NCI-H146 treated with DMSO at 0.1 percent for 48 hours (cell line): ENCODE measurements around the gene TMEM238.

Experiments
- DNase-seq: peaks from one replicate; lab custom pipeline; 2025; ENCODE audit not compliant: unreplicated experiment; lab: John Stamatoyannopoulos, UW

The TMEM238 gene

DNA sequence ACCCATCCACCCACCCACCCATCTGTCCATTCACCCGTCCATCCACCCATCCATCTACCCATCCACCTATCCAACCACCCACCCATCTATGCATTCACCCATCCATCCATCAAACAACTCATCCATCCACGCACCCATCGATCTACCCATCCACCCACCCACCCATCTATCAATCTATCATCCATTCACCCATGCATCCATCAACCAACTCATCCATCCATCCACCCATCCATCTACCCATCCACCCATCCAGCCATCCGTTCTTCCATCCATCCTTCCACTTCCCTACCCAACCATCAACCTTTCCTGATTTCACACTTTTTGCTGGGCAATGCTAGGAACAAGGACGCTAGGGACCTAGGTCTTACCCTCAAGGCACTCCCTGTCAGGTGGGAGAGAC is 2.1 kb downstream of the TMEM238 start:
- no peak for DNase-seq

- no peak for DNase-seq
Measured at GRCh38 chr19:55379174-55379573, 4.9 kb downstream of the TMEM238 start.

DNA sequence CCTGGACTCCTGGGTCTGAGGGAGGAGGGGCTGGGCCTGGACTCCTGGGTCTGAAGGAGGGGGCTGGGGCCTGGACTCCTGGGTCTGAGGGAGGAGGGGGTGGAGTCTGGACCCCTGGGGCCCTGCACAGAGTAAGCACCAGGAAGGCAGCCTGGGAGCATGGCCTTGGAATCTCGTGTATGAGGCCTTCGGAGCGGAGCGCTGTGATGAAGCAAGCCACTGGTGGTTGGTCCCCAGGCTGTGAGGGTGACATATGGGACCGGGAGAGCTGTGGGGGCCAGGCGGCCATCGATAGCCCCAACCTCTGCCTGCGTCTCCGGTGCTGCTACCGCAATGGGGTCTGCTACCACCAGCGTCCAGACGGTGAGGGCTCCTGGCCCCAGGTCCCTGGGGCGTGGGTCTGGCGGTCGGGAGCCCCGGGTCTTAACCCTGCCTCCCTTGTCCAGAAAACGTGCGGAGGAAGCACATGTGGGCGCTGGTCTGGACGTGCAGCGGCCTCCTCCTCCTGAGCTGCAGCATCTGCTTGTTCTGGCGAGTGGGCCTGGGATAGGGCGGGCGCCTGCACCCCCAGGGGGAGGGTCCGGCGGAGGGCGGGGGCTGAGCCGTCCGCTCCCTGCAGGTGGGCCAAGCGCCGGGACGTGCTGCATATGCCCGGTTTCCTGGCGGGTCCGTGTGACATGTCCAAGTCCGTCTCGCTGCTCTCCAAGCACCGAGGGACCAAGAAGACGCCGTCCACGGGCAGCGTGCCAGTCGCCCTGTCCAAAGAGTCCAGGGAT is 6.5 kb downstream of the TMEM238 start:
- DNase-seq = no peak

DNA sequence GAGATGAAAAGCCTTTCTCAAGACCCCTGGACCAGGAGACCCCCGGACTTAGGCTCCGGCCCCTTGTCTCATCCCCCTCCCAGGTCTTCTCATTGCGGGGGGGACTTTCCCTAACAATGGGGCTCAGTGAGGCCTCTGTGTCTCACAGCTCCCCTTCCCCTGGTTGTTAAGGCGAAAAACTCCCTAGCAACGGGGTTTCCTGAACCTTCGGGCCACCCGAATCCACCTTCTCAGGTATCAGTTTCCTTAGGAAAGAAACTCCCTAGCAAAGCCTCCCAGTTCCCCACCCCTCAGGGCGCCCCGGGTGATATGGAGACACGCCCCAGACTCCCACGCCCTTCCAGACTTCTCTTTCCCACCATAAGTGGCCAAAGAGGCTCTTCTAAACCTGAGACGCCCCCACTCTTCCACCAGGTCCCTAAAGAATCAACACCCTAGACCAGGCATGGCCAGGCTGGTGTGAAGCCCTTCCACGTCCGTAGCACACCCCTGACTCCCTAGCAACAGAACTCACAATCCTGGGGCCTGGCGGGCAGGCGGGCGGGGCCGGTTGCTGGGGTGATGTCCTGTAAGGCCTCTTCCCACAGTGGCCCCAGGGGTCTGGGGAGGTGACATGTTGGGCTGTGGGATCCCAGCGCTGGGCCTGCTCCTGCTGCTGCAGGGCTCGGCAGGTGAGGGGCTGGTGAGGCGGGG is 7.7 kb downstream of the TMEM238 start, which contains the start of gene TMEM190:
Gene TMEM190 (plus strand): TSS at position 586 of the 693 bp plus-strand sequence. CDS start 28 bp downstream, at position 614.
- DNase-seq = no peak

DNA sequence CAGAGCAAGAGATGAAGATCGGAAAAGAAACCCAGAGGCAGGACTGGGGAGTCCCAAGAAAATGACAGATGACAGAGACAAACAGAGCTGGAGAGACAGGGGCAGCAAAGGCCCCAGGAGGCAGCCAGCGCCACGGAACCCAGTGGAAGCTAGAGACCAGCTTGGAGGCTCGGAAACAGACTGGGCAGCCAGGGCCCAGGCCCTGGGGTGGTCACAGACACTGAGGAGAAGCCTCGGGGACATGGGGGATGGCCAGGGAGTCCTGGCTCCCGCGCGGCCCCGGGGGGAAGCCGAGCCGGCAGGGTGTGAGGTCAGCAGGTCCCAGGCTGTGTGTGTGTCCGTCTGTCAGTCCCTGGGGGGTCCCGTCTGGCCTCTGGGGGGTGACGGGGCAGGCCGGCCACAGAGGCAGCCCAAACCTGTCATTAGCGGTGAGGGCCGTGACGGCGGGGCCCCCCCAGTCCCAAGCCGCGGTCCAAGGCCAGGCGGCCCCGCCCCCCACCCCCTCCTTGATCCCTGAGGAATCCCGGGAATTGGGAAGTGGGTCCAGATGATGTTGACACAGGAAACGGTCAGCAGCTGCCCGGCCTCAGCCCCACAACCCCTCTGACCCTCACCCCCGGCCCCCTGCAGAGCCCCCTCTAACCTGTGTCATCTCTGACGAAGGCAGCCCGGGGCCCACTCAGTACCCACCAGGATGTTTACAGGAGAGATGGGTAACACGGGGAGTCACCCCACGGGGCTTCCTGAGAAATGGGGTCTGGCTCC is 9.9 kb downstream of the TMEM238 start:
- DNase-seq = no peak

GRCh38 chr19:55373306-55373992 is 10.6 kb downstream of the TMEM238 start:
- DNase-seq = no peak

DNA sequence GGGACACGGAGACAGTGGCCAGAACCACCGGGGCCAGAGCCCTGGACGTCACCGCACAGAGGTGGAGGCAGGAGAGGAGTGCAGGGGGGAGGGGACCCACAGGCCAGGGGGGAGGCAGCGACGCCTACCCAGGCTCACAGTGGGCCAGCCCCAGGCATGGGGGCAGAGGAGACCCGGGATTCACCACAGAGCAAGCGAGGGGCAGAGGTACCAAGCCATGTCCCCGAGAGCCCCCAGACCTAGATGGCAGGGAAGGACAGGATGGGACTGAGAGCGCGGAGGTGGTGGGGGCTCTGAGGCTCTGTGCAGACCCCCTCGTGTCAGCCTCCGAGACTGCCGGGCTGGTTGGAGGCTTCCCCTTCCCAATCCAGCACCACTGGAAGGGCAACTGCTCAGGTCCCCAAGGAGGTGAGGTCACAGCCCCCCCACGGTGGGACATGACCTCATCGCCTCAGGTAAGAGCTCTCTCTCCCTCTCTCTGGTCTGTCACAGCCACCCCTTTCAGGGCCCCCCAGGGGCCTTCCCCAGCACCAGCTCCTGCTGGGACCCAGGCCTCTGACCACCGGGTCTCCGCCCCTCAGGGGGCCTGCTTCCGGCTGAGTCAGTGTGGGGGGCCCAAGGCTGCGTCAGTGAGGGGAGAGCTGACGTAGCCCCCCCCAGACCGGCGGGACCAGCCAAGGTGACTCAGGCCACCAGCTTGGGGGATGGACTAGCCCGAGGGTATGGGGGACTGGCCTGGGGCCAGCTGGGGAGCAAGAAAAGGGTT is 11.6 kb downstream of the TMEM238 start:
- DNase-seq = no peak

GRCh38 chr19:55370305-55370988 is 13.6 kb downstream of the TMEM238 start, which contains the start of gene IL11:
Gene IL11 (minus strand): TSS chr19:55370463. CDS start chr19:55370310, 153 bp downstream.
- DNase-seq = no peak

- peak; percentile 55 for DNase-seq
Measured at GRCh38 chr19:55369653-55370304, 14.3 kb downstream of the TMEM238 start.

DNA sequence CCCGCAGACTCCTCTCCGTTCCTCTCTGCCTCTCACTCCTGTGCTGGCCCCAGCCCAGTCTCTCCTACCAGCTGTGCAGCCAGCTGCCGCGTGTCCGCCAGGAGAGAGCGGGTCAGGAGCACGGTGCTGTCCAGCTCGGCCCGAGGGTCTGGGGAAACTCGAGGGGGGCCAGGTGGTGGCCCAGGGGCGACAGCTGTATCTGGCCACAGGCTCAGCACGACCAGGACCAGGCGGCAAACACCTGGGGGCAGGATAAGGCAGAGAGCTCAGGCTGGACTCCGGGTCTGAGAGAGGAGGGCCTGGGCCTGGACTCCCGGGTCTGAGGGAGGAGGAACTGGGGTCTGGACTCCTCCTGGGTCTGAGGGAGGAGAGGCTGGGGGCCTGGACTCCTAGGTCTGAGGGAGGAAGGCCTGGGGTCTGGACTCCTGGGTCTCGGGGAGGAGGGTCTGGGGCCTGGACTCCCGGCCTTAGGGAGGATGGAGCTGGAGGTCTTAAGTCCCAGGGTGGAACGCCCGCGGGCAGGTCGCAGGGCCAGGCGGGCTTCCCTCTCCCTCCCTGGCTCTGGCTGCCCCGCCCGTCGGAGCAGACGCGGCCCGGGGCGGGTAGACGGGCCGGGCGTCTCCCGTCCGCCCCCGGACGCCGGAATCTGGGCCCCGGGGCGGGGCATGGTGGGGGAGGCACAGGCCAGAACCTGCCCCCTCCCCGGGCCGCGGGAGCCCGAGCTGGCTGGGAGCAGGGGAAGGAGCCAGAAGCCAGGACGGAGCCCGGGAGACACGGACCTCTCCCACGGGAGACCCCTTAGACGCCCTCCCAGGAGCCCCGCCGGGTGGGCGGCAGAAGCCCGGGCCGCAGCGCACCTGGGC is 15.2 kb downstream of the TMEM238 start:
- DNase-seq = no peak

- no peak for DNase-seq
Measured at GRCh38 chr19:55368106-55368505, 16.0 kb downstream of the TMEM238 start.

GRCh38 chr19:55366790-55367189 is 17.3 kb downstream of the TMEM238 start:
- DNase-seq = no peak

- DNase-seq = no peak
Measured at GRCh38 chr19:55365964-55366363, 18.1 kb downstream of the TMEM238 start.

GRCh38 chr19:55365245-55365644 is 18.8 kb downstream of the TMEM238 start:
- DNase-seq = no peak

- no peak for DNase-seq
Measured at GRCh38 chr19:55362990-55363716, 20.9 kb downstream of the TMEM238 start, which contains the start of gene GARIN5B. Gene GARIN5B (minus strand): TSS chr19:55363260. CDS start chr19:55363066, 194 bp downstream.

- DNase-seq = no peak
Measured at GRCh38 chr19:55362174-55362989, 21.7 kb downstream of the TMEM238 start.

- DNase-seq = no peak
Measured at GRCh38 chr19:55360902-55361301, 23.2 kb downstream of the TMEM238 start.
